Suprapubic skin (tissue), 4 donors: ENCODE results near the gene GRIA3. TPM values are rescaled to one million over a fixed set of nuclear protein-coding genes. Genes with fewer than 3 reads are reported as not detected.

Experiments
- DNase-seq, 2 donors: peaks; one replicate each; pipeline ENCODE4 v3.0.0-alpha.2; 2019; ENCODE audit warnings: low spot score in 2 of 2
- H3K27ac ChIP-seq: fragments of 200-600 bp; sonication (generic); one replicate; pipeline ENCODE4 v1.5.1; 2019
- H3K27me3 ChIP-seq: fragments of 200-600 bp; sonication (generic); one replicate; pipeline ENCODE4 v1.5.1; 2019
- H3K36me3 ChIP-seq: fragments of 200-600 bp; sonication (generic); one replicate; pipeline ENCODE4 v1.5.1; 2019
- H3K4me1 ChIP-seq: fragments of 200-600 bp; sonication (generic); one replicate; pipeline ENCODE4 v1.5.1; 2019
- H3K4me3 ChIP-seq: fragments of 200-600 bp; sonication (generic); one replicate; pipeline ENCODE4 v1.5.1; 2019; ENCODE audit warnings: mild to moderate bottlenecking
- H3K9me3 ChIP-seq: fragments of 200-600 bp; sonication (generic); one replicate; pipeline ENCODE4 v1.5.1; 2019
- CTCF ChIP-seq, 2 donors: fragments of 200-600 bp in 1 of 2; fragments of 450-650 bp in 1 of 2; sonication (generic) in 1 of 2; IDR thresholded peaks; one replicate each; pipeline ENCODE4 v1.5.1; 2016 to 2019; ENCODE audit warnings: antibody characterized with exemption in 2 of 2, mild to moderate bottlenecking in 1 of 2, moderate library complexity in 1 of 2
- EP300 ChIP-seq: sonication (generic); formaldehyde crosslinking; IDR thresholded peaks from one replicate; pipeline ENCODE4 v1.6.1; 2017; ENCODE audit warnings: antibody characterized with exemption
- POLR2A ChIP-seq, 2 donors: fragments of 450-650 bp; IDR thresholded peaks; one replicate each; pipeline ENCODE4 v1.6.1; 2017; ENCODE audit warnings: antibody characterized with exemption in 2 of 2, mild to moderate bottlenecking in 2 of 2, moderate library complexity in 2 of 2
- POLR2AphosphoS5 ChIP-seq, 3 donors: sonication (generic); formaldehyde crosslinking; IDR thresholded peaks; one replicate each; pipeline ENCODE4 v1.6.1; 2017; ENCODE audit warnings: antibody characterized with exemption in 3 of 3
- WGBS: methylation state at CpG from one replicate; pipeline ENCODE4 v1.1.5; 2018; 5-methylcytosine and 5-hydroxymethylcytosine counted together
- total RNA-seq, 4 donors: library from RNA; depleted of rRNA; stranded (reverse); fragments of >200 nt; gene quantifications; one replicate each; pipeline ENCODE4 v1.1.0, GENCODE V29; 2016

The GRIA3 gene
- total RNA-seq, 4 donors from 2014 or later, result 0.19 to 0.38 (median 0.29) TPM; not detected in 1

GRCh38 chrX:123189338-123189737 is 5.3 kb downstream of the GRIA3 start:
- no peak for TF ChIP-seq CTCF (IDR thresholded peaks at IDR 0.05)
- no peak for TF ChIP-seq EP300
- TF ChIP-seq POLR2AphosphoS5 (IDR thresholded peaks at IDR 0.05), result no peak
- no peak for TF ChIP-seq POLR2A (IDR thresholded peaks at IDR 0.05)
- WGBS, result 80% methylated on average over 8 of the region's 8 CpGs

GRCh38 chrX:123190096-123190495 is 6.0 kb downstream of the GRIA3 start:
- Histone ChIP-seq H3K4me1 (peaks cover 1% of the 10 kb centered on the region), H3K9me3 (no peaks in the 10 kb centered on the region), H3K27ac (no peak overlapping the region), H3K36me3 (no peaks in the 10 kb centered on the region), H3K4me3 (no peak overlapping the region), H3K27me3 (peaks cover under 1% of the 10 kb centered on the region)
- no peak for TF ChIP-seq POLR2AphosphoS5 (IDR thresholded peaks at IDR 0.05)
- no peak for TF ChIP-seq EP300
- TF ChIP-seq CTCF (IDR thresholded peaks at IDR 0.05), result no peak
- no peak for TF ChIP-seq POLR2A (IDR thresholded peaks at IDR 0.05)
- 55% methylated on average over 6 of the region's 6 CpGs for WGBS
- DNase-seq, result no peak

More at GRCh38 chrX:123189338-123189737, 5.3 kb downstream of the GRIA3 start:
- no peak for DNase-seq
- Histone ChIP-seq H3K27ac (no peak overlapping the region), H3K36me3 (no peaks in the 10 kb centered on the region), H3K27me3 (peaks cover 4% of the 10 kb centered on the region), H3K9me3 (no peaks in the 10 kb centered on the region), H3K4me1 (peaks cover 5% of the 10 kb centered on the region), H3K4me3 (no peak overlapping the region)

GRCh38 chrX:123193101-123193500 is 9.0 kb downstream of the GRIA3 start:
- no peaks in the 10 kb centered on the region for H3K9me3 ChIP-seq
- H3K27ac ChIP-seq, result no peak overlapping the region
- TF ChIP-seq EP300 (no peak), POLR2AphosphoS5 (IDR thresholded peaks at IDR 0.05) (no peak), CTCF (IDR thresholded peaks at IDR 0.05) (no peak), POLR2A (IDR thresholded peaks at IDR 0.05) (no peak)
- no peaks in the 10 kb centered on the region for H3K4me1 ChIP-seq
- H3K27me3 ChIP-seq, result no peaks in the 10 kb centered on the region
- no peak for DNase-seq
- no peak overlapping the region for H3K4me3 ChIP-seq
- H3K36me3 ChIP-seq, result no peaks in the 10 kb centered on the region
- 64% methylated on average over 4 of the region's 4 CpGs for WGBS

GRCh38 chrX:123199338-123199737 is 15.3 kb downstream of the GRIA3 start:
- no peaks in the 10 kb centered on the region for H3K36me3 ChIP-seq
- H3K27ac ChIP-seq, result no peak overlapping the region
- no peaks in the 10 kb centered on the region for H3K27me3 ChIP-seq
- no peaks in the 10 kb centered on the region for H3K9me3 ChIP-seq
- no peak for TF ChIP-seq CTCF (IDR thresholded peaks at IDR 0.05)
- no peak for TF ChIP-seq POLR2A (IDR thresholded peaks at IDR 0.05)
- TF ChIP-seq POLR2AphosphoS5 (IDR thresholded peaks at IDR 0.05), result no peak
- no peak for TF ChIP-seq EP300
- no peak overlapping the region for H3K4me3 ChIP-seq
- WGBS, result 83% methylated on average over 1 of the region's 1 CpG
- DNase-seq, result no peak
- no peaks in the 10 kb centered on the region for H3K4me1 ChIP-seq

- Histone ChIP-seq H3K27me3 (no peaks in the 10 kb centered on the region), H3K4me3 (no peak overlapping the region), H3K27ac (no peak overlapping the region), H3K36me3 (no peaks in the 10 kb centered on the region), H3K4me1 (no peaks in the 10 kb centered on the region), H3K9me3 (no peaks in the 10 kb centered on the region)
- TF ChIP-seq EP300 (no peak), POLR2AphosphoS5 (IDR thresholded peaks at IDR 0.05) (no peak), CTCF (IDR thresholded peaks at IDR 0.05) (no peak), POLR2A (IDR thresholded peaks at IDR 0.05) (no peak)
- 62% methylated on average over 5 of the region's 5 CpGs for WGBS
- DNase-seq, result no peak
These were observed 17.6 kb downstream of the GRIA3 start for GRCh38 chrX:123201720-123202119.
